Stimulated activated CD4-positive, alpha-beta T cell treated with anti-CD3 and anti-CD28 coated beads, Interleukin-4, amount 100 ng/mL, for 48 hours (primary cell): ENCODE results near the gene PDE6A.

Experiments used
- DNase-seq, 2 donors: peaks; one replicate each; pipeline ENCODE4 v3.0.0-alpha.2; 2020; ENCODE audit warnings: low read depth in 2 of 2

PDE6A gene

GRCh38 chr5:149817539-149818060 is 127.0 kb downstream of the PDE6A start:
- DNase-seq = no peak

DNA sequence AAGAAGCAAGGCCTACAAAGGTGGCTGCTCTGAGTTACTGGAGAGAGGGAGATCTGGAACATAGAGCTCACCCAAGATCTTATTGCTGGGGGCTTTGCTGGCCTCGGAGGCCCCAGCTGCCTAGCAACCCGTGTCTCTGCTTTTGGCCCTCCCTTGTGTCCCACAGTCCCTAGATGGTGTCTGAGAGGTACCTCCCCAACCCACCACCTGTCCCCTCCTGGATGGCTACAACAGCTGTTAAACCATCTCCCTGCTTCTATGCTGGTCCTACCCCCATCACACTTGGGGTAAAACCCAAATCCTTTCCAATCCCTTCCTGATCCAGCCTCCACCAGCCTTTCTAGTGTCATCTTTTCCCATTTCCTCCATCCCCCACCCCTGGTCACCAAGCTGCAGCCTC is 127.9 kb downstream of the PDE6A start:
- no peak for DNase-seq

DNA sequence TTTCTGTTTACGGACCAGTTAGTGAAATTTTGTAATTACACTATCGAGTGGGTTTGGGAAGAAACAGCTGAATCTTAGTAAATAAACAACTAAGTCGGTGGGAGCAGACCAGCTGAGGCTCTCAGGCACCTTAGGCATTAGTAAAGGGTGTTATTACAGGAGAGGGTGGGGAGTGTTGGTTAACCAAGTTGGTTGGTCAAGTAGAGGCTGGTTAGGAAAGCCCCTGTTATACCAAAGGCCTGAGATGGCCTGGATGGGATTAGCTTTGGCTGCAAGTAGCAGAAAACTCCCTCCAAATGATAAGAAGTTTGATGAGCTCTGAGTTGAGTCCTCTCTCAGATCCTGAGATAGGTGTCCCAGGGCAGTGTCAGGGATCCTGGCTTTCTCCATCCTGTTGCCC is 133.1 kb downstream of the PDE6A start:
- no peak for DNase-seq

DNA sequence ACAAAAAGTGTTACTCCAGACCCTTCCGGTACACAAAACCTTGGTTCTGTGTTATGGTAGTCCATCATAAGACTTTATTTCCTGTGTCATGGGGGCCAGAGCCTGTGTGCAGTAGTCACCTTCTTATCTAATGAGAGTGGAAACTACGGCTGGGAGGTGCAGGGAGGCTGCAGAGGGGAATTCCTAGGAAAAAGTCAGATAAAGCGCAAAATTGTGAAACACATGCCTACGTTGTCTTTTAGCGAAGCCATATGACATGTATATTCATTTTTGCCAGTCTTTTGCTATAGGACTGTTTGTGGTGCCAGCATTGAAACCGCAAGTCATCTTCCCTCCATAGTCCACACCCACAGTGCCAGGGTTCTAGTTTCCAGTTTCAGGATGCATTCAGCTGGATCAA is 133.7 kb downstream of the PDE6A start:
- no peak for DNase-seq

DNA sequence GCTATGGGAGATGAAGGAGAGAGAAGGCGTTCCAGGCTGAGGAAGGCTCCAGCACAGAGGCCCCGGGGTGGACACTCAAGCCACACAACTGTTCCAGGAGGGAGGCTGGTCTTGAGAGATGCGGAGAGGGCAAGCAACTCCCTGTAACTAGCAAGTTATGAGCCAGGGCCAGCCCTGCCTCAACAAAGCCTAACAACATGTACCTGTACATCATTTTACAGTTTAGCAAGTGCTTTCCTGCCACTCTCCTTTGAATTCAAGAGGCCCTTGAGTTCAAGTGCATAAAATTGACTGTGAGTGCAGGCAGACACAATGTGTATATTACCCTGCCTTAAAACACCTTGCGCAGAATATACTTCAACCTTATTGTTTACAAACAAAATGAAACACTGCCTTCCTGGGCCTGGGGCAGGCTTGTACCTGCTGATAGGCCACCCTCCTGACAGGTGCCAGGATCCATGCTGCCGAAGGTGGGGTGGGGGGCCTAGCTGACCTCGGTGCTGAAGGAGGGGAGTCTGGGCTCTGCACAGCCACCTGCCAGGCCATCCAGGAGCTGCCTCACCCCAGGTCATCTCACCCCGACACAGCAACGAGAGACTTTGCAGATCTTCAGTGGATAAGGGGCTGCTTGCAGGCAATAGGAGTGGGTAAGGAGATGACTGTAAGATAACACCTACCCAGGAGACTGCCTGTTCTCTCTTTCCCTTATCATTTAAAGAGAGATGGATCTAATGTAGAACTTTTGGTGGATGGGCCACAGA is 134.5 kb downstream of the PDE6A start:
- DNase-seq = no peak

GRCh38 chr5:149808264-149808982 is 136.2 kb downstream of the PDE6A start:
- no peak for DNase-seq
